IgD-negative memory B cell (primary cell): ENCODE data around the gene KBTBD3. TPM values are rescaled to one million over a fixed set of nuclear protein-coding genes. Genes with fewer than 3 reads are reported as not detected.

Experiments
- H3K27ac Mint-ChIP-seq, 3 donors: one replicate each; pipeline ENCODE4 v1.8.0; 2020 to 2022; ENCODE audit warnings: mild to moderate bottlenecking in 3 of 3, mixed read lengths in 3 of 3, moderate library complexity in 1 of 3
- H3K27me3 Mint-ChIP-seq: one replicate; pipeline ENCODE4 v1.8.0; 2021; ENCODE audit warnings: mixed read lengths
- H3K36me3 Mint-ChIP-seq: one replicate; pipeline ENCODE4 v1.8.0; 2020; ENCODE audit warnings: mild to moderate bottlenecking, mixed read lengths
- H3K4me1 Mint-ChIP-seq, 3 donors: one replicate each; pipeline ENCODE4 v1.8.0; 2020 to 2022; ENCODE audit warnings: mixed read lengths in 3 of 3, mild to moderate bottlenecking in 1 of 3
- H3K4me3 Mint-ChIP-seq, 4 donors: one replicate each; pipeline ENCODE4 v1.8.0; 2020 to 2022; ENCODE audit warnings: mild to moderate bottlenecking in 4 of 4, mixed read lengths in 4 of 4, moderate library complexity in 3 of 4
- H3K9me3 Mint-ChIP-seq, 3 donors: one replicate each; pipeline ENCODE4 v1.8.0; 2020 to 2021; ENCODE audit warnings: mixed read lengths in 3 of 3, mild to moderate bottlenecking in 1 of 3
- polyA plus RNA-seq: library from polyadenylated mRNA; unstranded; fragments of 300-500 nt; fragmentation: Illumina TruSeq; gene quantifications from one replicate; pipeline ENCODE4 v1.2.3, GENCODE V29; 2021

The KBTBD3 gene, protein sequence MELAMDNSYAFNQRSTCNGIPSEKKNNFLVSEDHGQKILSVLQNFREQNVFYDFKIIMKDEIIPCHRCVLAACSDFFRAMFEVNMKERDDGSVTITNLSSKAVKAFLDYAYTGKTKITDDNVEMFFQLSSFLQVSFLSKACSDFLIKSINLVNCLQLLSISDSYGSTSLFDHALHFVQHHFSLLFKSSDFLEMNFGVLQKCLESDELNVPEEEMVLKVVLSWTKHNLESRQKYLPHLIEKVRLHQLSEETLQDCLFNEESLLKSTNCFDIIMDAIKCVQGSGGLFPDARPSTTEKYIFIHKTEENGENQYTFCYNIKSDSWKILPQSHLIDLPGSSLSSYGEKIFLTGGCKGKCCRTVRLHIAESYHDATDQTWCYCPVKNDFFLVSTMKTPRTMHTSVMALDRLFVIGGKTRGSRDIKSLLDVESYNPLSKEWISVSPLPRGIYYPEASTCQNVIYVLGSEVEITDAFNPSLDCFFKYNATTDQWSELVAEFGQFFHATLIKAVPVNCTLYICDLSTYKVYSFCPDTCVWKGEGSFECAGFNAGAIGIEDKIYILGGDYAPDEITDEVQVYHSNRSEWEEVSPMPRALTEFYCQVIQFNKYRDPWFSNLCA
- polyA plus RNA-seq, result 16.0 TPM

DNA sequence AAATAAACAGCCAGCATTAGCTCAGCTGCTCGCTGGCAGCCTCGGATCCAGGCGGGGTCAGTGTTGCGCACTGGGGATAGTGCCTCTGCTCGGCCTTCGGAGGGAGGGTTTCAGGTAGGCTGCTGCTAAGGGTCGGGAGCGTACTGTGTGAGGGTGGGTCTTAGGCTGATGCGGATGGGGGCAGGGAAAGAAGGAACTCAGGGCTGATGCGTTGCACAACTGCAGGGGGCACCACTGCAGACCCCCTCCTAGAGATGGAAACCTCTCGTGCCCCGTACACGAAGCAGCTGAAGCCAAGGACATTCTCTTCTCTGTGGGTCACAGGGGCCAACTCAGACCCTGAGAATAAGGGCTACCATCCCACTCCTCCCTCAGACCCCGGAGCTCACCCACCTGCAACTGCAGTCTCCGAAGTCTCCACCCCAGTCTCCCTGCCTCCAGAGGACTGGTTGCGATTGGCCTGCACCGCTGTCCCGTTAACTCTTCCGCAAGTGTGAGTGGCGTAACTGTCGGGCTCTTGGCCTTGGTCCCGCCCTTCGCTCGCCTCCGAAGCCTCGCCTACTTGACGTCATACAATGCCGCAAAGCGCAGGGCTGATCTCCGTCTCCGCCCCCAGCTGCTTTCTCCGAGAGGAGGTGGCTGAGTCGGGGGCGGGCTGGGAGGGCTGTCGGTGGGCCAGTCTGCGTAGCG lies at the start of gene KBTBD3:
TSS of gene KBTBD3 (minus strand) at position 429 of the 690 bp plus-strand sequence. CDS start 18,250 bp downstream, outside the sequence.
- H3K4me3 Mint-ChIP-seq, result peak within 1 kb of the TSS; percentile 85 to 100 (median 100)
- peaks cover 30 to 45% (median 42%) of the 10 kb centered on the region in 3 donors for H3K4me1 Mint-ChIP-seq
- peak within 1 kb of the TSS; percentile 57 to 97 (median 96) for H3K27ac Mint-ChIP-seq
- peaks cover 3% of the 10 kb centered on the region for H3K36me3 Mint-ChIP-seq
- no peaks in the 10 kb centered on the region for H3K27me3 Mint-ChIP-seq
- H3K9me3 Mint-ChIP-seq, result no peaks in the 10 kb centered on the region

DNA sequence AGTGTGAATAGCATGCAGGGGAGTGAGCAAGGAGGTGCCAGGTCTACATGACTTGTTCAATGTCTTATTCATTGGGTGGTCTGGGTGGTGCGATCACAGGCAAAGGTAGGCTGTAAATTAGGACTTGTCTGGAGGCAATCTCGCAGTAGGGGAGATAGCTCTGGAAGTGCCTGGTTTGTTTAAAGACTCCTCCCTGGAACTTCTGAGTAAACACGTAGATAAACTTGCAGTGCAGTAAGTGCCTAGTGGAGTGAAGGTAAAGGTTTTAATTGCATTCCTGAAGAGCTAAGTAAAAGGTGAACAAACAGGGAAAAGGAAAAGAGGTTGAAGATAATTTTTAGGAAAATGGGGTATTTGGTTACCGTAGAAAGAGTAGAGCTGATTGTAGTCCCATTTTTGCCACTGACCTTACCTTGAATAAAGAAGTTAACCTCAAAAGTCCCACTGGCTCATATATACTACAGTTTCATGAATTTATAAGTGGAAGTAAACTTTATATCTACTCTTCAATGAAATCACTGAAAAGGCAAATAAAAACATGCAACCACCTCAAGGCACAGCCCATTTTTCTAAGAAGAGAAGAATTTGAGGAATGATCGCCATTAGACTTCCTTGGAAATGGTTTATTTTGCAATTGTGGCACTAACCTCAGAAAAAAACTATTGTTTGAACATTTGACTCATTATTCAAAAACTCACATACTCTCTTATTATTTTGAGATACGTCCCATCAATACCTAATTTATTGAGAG lies 44.6 kb upstream of the KBTBD3 start:
- peaks cover 6% of the 10 kb centered on the region for H3K27me3 Mint-ChIP-seq
- H3K9me3 Mint-ChIP-seq, result no peaks in the 10 kb centered on the region
- H3K4me3 Mint-ChIP-seq, result no peak overlapping the region
- H3K4me1 Mint-ChIP-seq, result no peaks in the 10 kb centered on the region
- peaks cover 1% of the 10 kb centered on the region for H3K36me3 Mint-ChIP-seq
- H3K27ac Mint-ChIP-seq, result no peak overlapping the region

DNA sequence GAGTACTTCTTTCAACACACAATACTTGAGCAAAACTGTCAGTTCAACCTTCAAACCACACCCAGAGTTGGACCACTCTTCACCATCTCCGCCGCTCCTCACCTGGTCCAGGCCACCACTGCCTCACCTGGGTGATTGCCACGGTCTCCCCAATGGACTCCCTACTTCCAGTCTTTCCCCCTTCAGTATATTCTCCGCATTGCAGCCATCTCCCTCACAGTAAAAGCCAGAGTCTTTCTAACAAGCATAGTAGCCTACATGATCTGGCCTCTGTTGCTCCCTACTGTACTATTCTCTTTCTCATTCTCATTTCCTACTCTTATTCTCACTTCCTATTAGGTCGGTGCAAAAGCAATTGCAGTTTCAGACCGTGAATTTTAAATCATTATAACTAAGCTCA lies 28.8 kb upstream of the KBTBD3 start:
- H3K27ac Mint-ChIP-seq, result no peak overlapping the region
- H3K27me3 Mint-ChIP-seq, result no peaks in the 10 kb centered on the region
- H3K4me1 Mint-ChIP-seq, result no peaks in the 10 kb centered on the region
- peaks cover 0 to 4% (median 0%) of the 10 kb centered on the region in 3 donors for H3K9me3 Mint-ChIP-seq
- H3K4me3 Mint-ChIP-seq, result no peak overlapping the region
- no peaks in the 10 kb centered on the region for H3K36me3 Mint-ChIP-seq

DNA sequence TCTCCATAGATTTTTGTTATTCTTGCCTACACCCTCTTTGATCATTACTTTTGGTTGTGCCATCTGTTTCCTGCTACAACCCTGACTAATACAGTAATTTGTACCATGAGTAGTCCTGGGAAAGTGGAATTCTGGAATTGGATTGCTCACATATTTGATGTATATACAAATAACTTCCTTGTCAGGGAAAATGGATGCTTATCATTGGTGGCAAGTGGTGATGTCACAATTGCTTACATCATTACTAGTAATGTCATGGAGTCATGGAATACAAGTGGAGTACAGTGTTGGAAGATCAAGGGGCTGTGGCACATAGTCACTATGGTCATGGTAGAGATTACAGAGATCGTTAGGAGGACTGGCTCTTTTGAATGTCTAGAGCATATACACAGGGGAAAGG lies 24.7 kb upstream of the KBTBD3 start:
- Mint-ChIP-seq H3K4me1 (no peaks in the 10 kb centered on the region), H3K9me3 (peaks cover 0 to 4% (median 0%) of the 10 kb centered on the region in 3 donors), H3K27me3 (no peaks in the 10 kb centered on the region), H3K36me3 (no peaks in the 10 kb centered on the region), H3K27ac (no peak overlapping the region), H3K4me3 (no peak overlapping the region)

DNA sequence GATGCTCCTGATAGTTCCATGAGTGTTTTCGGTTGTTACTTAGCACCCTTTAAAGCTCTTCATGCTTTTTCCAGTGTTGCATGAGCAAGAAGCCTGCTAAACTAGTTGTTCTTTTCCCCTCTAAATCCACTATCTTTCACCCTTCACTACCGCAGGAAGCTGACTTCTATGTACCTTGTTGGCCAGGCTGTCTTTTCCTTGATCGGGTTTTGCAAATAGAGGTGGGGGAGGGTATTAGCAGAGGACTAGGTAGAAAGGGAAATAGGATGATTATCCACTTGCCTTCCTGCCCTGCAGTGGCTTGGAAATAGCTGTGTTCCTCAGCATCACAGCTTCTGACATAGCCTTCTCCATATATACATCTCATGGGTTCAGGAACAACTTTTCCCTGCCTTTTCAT lies 24.2 kb upstream of the KBTBD3 start:
- no peaks in the 10 kb centered on the region for H3K4me1 Mint-ChIP-seq
- H3K9me3 Mint-ChIP-seq, result peaks cover 0 to 4% (median 0%) of the 10 kb centered on the region in 3 donors
- no peak overlapping the region for H3K27ac Mint-ChIP-seq
- H3K36me3 Mint-ChIP-seq, result peaks cover 2% of the 10 kb centered on the region
- H3K27me3 Mint-ChIP-seq, result no peaks in the 10 kb centered on the region
- no peak overlapping the region for H3K4me3 Mint-ChIP-seq

DNA sequence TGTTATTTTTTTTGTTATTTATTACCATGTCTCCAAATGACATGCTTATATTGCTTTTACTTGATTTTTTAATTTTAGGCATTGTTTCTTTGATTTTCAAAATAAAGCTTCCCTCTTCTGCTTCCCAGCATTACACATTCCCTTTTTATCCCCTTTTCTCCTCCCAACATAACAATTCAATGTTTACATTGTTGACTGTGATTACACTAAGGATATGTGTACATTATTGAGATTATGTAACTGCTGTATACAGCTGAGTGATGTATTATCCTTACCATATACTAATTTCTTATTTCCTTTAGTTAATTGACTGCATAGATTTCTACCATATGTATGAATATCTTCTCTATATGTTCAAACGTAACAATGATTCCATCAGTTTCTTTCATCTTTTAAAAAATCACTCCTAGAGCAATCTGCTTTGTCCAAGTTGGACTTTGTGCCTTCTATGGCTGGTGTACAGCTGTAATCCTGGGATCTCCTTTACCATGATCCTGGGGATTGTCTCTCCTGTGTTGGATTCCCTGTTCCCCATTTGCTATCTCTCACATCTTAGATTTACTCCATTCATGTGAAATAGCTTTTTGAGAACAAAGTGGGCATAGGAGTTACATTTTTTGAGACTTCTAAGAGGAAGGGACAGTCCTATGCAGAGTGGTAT lies 21.9 kb upstream of the KBTBD3 start:
- H3K27me3 Mint-ChIP-seq, result no peaks in the 10 kb centered on the region
- H3K4me3 Mint-ChIP-seq, result no peak overlapping the region
- no peak overlapping the region for H3K27ac Mint-ChIP-seq
- H3K9me3 Mint-ChIP-seq, result peaks cover 0 to 4% (median 0%) of the 10 kb centered on the region in 3 donors
- no peaks in the 10 kb centered on the region for H3K4me1 Mint-ChIP-seq
- peaks cover 7% of the 10 kb centered on the region for H3K36me3 Mint-ChIP-seq

DNA sequence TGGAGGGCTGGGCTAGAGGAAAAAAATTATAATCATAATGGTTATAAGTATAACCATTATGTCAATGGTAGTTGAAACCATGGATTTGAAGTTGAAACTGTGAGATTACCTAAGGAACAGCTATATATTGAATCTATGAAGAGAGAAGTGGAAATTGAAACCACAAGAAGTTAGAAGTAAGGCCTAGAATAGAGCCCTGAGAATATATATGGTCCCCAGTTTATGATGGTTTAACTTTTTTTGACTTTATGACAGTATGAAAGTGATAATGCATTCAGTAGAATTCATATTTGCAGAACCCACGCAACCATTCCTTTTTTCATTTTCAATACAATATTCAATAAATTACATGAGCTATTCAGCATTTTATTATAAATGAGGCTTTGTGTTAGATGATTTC lies 15.3 kb upstream of the KBTBD3 start:
- H3K4me1 Mint-ChIP-seq, result peaks cover 5 to 12% (median 11%) of the 10 kb centered on the region in 3 donors
- peaks cover 7% of the 10 kb centered on the region for H3K36me3 Mint-ChIP-seq
- no peak overlapping the region for H3K27ac Mint-ChIP-seq
- H3K27me3 Mint-ChIP-seq, result no peaks in the 10 kb centered on the region
- no peak overlapping the region for H3K4me3 Mint-ChIP-seq
- no peaks in the 10 kb centered on the region for H3K9me3 Mint-ChIP-seq

DNA sequence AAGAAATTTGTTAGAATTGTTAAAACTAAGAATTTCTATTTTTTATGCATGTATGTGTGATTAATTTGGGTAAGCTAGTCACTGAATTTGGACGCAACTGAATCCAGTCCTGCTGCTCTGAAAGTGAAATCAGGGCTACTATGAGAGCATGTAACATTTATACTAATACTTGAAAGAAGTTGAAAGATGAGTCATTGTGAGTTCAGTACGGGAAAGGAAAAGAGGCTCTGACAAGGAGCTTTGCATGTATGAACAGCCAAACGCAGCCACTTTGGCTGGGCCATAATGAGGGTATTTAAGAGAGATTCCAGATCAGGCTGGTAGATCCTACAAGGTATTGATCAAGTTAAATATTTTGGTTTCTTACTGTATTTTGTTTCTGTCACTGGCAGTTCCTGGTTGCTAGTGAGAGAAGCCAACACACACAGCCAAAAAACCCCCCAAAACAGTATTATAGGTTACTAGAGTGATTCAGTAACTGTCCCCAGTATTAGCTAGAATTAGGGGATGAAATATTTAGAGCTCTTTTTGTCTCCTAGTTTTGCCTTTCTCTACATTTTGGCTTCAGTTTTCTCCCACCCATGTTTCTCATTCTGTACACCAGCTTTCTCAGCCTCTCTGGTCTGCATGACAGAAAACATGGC lies 14.5 kb upstream of the KBTBD3 start:
- H3K9me3 Mint-ChIP-seq, result no peaks in the 10 kb centered on the region
- peaks cover 7 to 16% (median 16%) of the 10 kb centered on the region in 3 donors for H3K4me1 Mint-ChIP-seq
- H3K36me3 Mint-ChIP-seq, result peaks cover 7% of the 10 kb centered on the region
- H3K27ac Mint-ChIP-seq, result peak overlapping the region in 1 of 3 donors; percentile 8
- H3K4me3 Mint-ChIP-seq, result peak overlapping the region in 1 of 4 donors; percentile 10
- H3K27me3 Mint-ChIP-seq, result no peaks in the 10 kb centered on the region

DNA sequence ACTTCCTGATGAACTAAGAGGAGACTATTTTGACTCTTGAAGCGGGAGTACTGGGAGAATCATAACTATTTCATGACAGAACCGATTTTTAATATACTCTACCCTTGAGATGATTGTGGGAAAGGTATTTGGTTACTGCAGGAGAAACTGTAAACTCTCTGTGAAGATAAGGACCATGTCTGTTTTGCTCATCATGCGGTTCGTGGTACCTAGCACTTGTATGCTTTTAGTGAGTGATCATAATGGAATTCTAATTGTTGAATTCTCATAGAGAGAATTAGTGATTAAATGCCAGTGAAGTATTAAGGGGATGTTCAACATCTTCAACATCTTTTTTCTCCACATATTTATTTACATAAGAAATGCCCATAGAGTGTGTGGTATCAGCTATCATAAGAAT lies 11.7 kb upstream of the KBTBD3 start:
- H3K9me3 Mint-ChIP-seq, result no peaks in the 10 kb centered on the region
- no peak overlapping the region for H3K4me3 Mint-ChIP-seq
- H3K4me1 Mint-ChIP-seq, result peaks cover 10 to 29% (median 21%) of the 10 kb centered on the region in 3 donors
- no peaks in the 10 kb centered on the region for H3K36me3 Mint-ChIP-seq
- H3K27ac Mint-ChIP-seq, result no peak overlapping the region
- H3K27me3 Mint-ChIP-seq, result no peaks in the 10 kb centered on the region

DNA sequence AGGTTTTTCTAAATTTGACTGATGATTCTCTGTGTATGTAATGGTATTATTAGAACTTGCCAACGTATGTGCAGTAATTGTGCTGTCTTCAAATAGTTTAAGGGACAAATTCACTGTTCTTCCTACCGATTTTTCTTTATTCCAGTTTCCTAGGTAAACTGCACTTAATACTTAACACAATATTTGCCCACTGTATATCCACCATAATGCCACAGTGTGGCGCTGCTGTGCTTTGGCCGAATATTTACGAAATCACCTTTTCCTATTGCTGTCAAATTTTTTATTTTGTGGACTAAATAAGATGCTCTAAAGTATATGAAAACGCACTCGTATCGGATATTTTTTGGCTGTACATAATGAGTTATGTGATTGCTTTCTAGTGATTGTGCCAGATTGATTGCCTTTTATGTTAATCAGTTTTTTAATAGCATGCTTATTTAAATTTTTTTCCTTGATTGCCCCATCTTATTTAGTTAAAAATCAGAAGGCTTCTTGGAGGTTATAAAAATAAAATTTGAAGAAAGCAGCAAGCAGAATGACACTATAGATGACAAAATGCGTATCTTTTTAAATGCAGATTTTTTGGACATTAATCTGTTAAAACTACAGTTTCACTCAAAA lies 10.8 kb upstream of the KBTBD3 start:
- Mint-ChIP-seq H3K27me3 (no peaks in the 10 kb centered on the region), H3K4me1 (peaks cover 12 to 31% (median 21%) of the 10 kb centered on the region in 3 donors), H3K9me3 (no peaks in the 10 kb centered on the region), H3K36me3 (no peaks in the 10 kb centered on the region), H3K4me3 (peak overlapping the region in 1 of 4 donors; percentile 58), H3K27ac (no peak overlapping the region)

DNA sequence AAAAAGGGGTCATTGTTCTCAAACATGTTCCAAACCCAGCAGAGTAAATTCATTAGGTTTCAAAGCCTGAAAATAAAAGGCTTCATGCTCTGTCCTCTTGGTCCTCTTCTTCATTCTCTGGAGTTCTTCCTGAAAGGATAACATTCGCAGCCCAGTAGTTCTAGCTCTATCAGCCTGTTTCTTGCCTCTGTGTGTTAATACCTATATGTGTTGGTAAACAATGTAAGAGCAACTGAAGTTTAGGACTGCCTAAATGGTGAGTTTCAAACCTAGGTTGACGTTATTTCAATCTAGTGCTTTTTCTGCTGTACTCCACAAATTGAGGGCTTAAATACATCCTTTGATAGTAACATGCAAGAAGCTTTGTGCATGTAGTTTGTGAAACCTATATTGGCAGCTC lies 9.7 kb upstream of the KBTBD3 start:
- H3K27me3 Mint-ChIP-seq, result no peaks in the 10 kb centered on the region
- H3K4me1 Mint-ChIP-seq, result peaks cover 16 to 35% (median 25%) of the 10 kb centered on the region in 3 donors
- no peaks in the 10 kb centered on the region for H3K36me3 Mint-ChIP-seq
- no peak overlapping the region for H3K4me3 Mint-ChIP-seq
- H3K27ac Mint-ChIP-seq, result peak overlapping the region in 1 of 3 donors; percentile 11
- H3K9me3 Mint-ChIP-seq, result no peaks in the 10 kb centered on the region

DNA sequence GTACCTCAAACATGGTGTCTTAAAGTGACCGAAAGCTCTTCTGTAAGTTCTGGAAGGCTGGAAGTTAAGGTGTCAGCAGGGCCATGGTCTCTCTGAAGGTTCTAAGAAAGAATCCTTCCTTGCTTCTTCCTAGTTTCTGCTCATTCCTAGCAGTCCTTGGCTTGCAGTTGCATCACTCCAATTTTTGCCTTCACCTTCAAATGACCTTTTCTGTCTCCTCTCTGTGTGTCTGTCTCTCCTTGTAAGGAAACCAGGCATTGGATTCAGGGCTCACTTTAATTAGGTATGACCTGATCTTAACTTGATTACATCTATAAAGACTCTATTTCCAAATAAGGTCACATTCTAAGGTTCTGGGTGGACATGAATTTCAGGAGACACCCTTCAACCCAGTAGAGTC lies 9.0 kb upstream of the KBTBD3 start:
- no peaks in the 10 kb centered on the region for H3K9me3 Mint-ChIP-seq
- H3K36me3 Mint-ChIP-seq, result no peaks in the 10 kb centered on the region
- peaks cover 19 to 40% (median 27%) of the 10 kb centered on the region in 3 donors for H3K4me1 Mint-ChIP-seq
- no peak overlapping the region for H3K4me3 Mint-ChIP-seq
- H3K27me3 Mint-ChIP-seq, result no peaks in the 10 kb centered on the region
- H3K27ac Mint-ChIP-seq, result no peak overlapping the region

DNA sequence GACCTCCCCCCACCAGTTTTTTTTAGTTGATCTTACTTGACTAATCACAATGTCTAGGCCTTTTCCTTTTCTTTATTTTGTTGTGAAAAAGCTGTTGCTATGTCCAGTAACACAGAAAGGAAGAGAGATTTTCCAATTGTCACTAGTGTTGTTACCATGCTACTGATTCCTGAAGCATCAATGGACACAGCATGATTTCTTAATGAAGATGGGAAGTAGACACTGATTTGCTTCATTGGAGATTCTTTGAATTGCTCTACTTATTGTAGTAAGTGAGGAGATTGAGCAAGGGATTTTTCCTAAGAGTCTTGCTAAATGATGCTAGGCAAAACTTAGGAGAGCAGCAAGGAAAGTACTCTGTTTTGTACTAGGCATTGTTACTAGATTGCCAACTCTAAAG lies 4.9 kb upstream of the KBTBD3 start:
- peaks cover 27 to 48% (median 30%) of the 10 kb centered on the region in 3 donors for H3K4me1 Mint-ChIP-seq
- no peaks in the 10 kb centered on the region for H3K36me3 Mint-ChIP-seq
- H3K4me3 Mint-ChIP-seq, result peak overlapping the region in 3 of 4 donors; percentile 5 to 51 (median 28)
- H3K9me3 Mint-ChIP-seq, result no peaks in the 10 kb centered on the region
- no peak overlapping the region for H3K27ac Mint-ChIP-seq
- no peaks in the 10 kb centered on the region for H3K27me3 Mint-ChIP-seq
